Measurements from ENCODE around the gene PDE7B.

- TF ChIP-seq CTCF (IDR thresholded peaks at IDR 0.05), result no peak
- no peak for TF ChIP-seq POLR2AphosphoS5 (IDR thresholded peaks at IDR 0.05; ENCODE audit: low read depth, low read length)
- TF ChIP-seq REST (IDR thresholded peaks at IDR 0.05; ENCODE audit: insufficient read depth in 1 of 2, low read depth in 2 of 2, low read length in 1 of 2), result no peak
- TF ChIP-seq TCF7L2 (IDR thresholded peaks at IDR 0.05; ENCODE audit: low read depth, low read length), result no peak
- TF ChIP-seq SIN3A (IDR thresholded peaks at IDR 0.05; ENCODE audit: borderline replicate concordance, insufficient read depth, low read depth, low read length), result no peak
Measured at GRCh38 chr6:135976585-135976984, 125.1 kb downstream of the PDE7B start.

Data from Panc1 (cell line).